ENCODE data around the gene SUFU. TPM values are rescaled to one million over a fixed set of nuclear protein-coding genes. Genes with fewer than 3 reads are reported as not detected.
A peak's percentile ranks its signal among the peaks of the same experiment; 100 is the strongest.

The SUFU gene
- total RNA-seq, 1 experiment from 2014 or later = 13.1 TPM

DNA sequence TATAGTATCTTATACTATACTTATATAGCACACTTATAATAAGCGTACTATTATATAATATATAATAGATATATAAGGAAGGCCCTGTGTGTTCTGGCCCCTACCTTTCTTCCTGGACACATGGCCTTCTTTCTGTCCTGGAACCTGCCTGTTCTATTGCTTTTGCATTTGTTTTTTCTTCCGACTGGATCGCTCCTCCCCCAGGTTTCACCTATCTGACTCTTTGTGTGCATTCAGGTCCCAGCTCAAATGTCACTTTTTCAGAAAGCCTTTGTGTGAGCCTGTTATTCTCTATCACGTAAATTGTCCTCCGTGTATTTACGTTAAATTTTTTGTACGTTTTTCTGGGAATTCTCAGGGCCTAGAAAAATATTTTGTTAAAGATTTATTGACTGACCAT is 137.6 kb downstream of the SUFU start (continued):
- TF ChIP-seq ATF2 (CRISPR knock-in tag; IDR thresholded peaks at IDR 0.05; ENCODE audit: borderline replicate concordance, low read depth) (no peak), TCF7 (CRISPR knock-in tag; IDR thresholded peaks at IDR 0.05; ENCODE audit: low read depth) (no peak), OVOL2 (CRISPR knock-in tag; IDR thresholded peaks at IDR 0.05; ENCODE audit: borderline replicate concordance) (no peak), RELA (CRISPR knock-in tag; IDR thresholded peaks at IDR 0.05; ENCODE audit: borderline replicate concordance) (no peak), ZNF317 (CRISPR knock-in tag; IDR thresholded peaks at IDR 0.05; ENCODE audit: borderline replicate concordance, low read depth) (no peak), ZNF232 (CRISPR knock-in tag; IDR thresholded peaks at IDR 0.05) (no peak)
- TF ChIP-seq, protein P1, sequence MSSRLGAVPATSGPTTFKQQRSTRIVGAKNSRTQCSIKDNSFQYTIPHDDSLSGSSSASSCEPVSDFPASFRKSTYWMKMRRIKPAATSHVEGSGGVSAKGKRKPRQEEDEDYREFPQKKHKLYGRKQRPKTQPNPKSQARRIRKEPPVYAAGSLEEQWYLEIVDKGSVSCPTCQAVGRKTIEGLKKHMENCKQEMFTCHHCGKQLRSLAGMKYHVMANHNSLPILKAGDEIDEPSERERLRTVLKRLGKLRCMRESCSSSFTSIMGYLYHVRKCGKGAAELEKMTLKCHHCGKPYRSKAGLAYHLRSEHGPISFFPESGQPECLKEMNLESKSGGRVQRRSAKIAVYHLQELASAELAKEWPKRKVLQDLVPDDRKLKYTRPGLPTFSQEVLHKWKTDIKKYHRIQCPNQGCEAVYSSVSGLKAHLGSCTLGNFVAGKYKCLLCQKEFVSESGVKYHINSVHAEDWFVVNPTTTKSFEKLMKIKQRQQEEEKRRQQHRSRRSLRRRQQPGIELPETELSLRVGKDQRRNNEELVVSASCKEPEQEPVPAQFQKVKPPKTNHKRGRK (CRISPR knock-in tag; IDR thresholded peaks at IDR 0.05; ENCODE audit: borderline replicate concordance) = no peak

DNA sequence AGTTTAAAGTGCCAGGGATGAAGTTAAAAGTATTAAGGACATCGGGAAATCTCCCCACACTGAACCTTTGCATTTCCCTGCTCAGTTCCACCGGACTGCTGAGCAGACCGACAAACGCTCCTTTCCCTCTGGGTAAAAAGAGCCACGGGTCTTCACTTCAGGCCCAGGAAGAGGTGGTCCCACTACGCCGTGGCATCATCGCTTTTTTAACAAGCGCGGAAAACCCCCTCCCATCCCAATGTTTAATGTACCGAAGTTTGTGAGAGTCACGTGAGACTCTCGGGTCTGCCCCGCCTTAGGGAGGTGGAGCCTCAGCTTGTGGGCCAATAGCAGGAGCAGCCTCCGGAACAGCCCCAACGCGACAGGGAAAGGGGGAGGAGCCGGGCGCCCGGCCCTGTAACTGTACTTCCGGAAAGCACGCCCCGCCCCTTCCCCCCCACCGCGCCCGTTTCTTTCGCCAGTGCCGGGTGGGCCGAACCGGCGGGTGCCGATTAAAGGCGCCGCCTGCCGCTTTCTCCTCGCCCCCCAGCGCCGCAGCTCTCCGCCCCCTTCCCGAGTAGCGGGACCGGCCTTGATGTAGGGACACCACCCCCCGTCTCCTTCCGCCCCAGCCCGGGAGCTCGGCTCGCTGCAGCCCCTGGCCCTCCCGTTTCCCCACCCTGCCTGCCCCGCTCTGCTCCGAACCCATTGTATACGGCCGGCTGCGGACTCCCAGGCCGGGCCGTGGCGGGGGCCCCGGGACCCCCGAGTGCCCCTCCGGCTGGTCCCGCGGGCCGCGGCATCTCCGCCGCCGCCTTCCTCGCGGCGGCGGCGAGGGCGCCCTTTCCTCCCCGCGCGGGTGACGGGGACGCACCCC is 138.3 kb downstream of the SUFU start:
- H3K27me3 Mint-ChIP-seq (ENCODE audit: low read depth) = peaks cover 4% of the 10 kb centered on the region; the same call in 1 of the 2 replicates
- DNase-seq (ENCODE audit: low spot score) (peak; percentile 99), ATAC-seq (peak; percentile 86)
- no peaks in the 10 kb centered on the region for H3K9me3 Mint-ChIP-seq
- peak overlapping the region; percentile 99 for H3K27ac Mint-ChIP-seq
- H3K36me3 Mint-ChIP-seq = no peaks in the 10 kb centered on the region
- peak overlapping the region; percentile 85 for H3K4me3 Mint-ChIP-seq
- ChIA-PET POLR2A (interaction anchor here (0.5 to 1.9 kb wide), 10 partner anchors 10 to 230 kb away, joined by 3 to 17 read pairs (median 6); partner anchors contain the start of genes ACTR1A, ARL3, SFXN2 and WBP1L), CTCF (interaction anchor here (0.7 to 2.4 kb wide), 10 partner anchors 12 to 1601 kb away, joined by 3 to 11 read pairs (median 4); no protein-coding TSS in a partner anchor)
- peaks cover 21% of the 10 kb centered on the region for H3K4me1 Mint-ChIP-seq
- no peak for TF ChIP-seq CREM (CRISPR knock-in tag; IDR thresholded peaks at IDR 0.05)
- TF ChIP-seq, protein P2, sequence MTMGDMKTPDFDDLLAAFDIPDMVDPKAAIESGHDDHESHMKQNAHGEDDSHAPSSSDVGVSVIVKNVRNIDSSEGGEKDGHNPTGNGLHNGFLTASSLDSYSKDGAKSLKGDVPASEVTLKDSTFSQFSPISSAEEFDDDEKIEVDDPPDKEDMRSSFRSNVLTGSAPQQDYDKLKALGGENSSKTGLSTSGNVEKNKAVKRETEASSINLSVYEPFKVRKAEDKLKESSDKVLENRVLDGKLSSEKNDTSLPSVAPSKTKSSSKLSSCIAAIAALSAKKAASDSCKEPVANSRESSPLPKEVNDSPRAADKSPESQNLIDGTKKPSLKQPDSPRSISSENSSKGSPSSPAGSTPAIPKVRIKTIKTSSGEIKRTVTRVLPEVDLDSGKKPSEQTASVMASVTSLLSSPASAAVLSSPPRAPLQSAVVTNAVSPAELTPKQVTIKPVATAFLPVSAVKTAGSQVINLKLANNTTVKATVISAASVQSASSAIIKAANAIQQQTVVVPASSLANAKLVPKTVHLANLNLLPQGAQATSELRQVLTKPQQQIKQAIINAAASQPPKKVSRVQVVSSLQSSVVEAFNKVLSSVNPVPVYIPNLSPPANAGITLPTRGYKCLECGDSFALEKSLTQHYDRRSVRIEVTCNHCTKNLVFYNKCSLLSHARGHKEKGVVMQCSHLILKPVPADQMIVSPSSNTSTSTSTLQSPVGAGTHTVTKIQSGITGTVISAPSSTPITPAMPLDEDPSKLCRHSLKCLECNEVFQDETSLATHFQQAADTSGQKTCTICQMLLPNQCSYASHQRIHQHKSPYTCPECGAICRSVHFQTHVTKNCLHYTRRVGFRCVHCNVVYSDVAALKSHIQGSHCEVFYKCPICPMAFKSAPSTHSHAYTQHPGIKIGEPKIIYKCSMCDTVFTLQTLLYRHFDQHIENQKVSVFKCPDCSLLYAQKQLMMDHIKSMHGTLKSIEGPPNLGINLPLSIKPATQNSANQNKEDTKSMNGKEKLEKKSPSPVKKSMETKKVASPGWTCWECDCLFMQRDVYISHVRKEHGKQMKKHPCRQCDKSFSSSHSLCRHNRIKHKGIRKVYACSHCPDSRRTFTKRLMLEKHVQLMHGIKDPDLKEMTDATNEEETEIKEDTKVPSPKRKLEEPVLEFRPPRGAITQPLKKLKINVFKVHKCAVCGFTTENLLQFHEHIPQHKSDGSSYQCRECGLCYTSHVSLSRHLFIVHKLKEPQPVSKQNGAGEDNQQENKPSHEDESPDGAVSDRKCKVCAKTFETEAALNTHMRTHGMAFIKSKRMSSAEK (CRISPR knock-in tag; IDR thresholded peaks at IDR 0.05; ENCODE audit: borderline replicate concordance) = no peak
- peak; percentile 25; the same call in 1 of the 2 replicates for TF ChIP-seq NFYB (CRISPR knock-in tag; conservative IDR thresholded peaks at IDR 0.05; ENCODE audit: low read depth)
- TF ChIP-seq ZNF232 (CRISPR knock-in tag; IDR thresholded peaks at IDR 0.05) = 0 out of 2 replicates have a peak, but pooled peaks have one; percentile 81
- no peak for TF ChIP-seq ZNF263 (CRISPR knock-in tag; IDR thresholded peaks at IDR 0.05; ENCODE audit: low read depth)
- peak; percentile 94 for TF ChIP-seq SP1 (CRISPR knock-in tag; conservative IDR thresholded peaks at IDR 0.05)
- TF ChIP-seq, protein P3, sequence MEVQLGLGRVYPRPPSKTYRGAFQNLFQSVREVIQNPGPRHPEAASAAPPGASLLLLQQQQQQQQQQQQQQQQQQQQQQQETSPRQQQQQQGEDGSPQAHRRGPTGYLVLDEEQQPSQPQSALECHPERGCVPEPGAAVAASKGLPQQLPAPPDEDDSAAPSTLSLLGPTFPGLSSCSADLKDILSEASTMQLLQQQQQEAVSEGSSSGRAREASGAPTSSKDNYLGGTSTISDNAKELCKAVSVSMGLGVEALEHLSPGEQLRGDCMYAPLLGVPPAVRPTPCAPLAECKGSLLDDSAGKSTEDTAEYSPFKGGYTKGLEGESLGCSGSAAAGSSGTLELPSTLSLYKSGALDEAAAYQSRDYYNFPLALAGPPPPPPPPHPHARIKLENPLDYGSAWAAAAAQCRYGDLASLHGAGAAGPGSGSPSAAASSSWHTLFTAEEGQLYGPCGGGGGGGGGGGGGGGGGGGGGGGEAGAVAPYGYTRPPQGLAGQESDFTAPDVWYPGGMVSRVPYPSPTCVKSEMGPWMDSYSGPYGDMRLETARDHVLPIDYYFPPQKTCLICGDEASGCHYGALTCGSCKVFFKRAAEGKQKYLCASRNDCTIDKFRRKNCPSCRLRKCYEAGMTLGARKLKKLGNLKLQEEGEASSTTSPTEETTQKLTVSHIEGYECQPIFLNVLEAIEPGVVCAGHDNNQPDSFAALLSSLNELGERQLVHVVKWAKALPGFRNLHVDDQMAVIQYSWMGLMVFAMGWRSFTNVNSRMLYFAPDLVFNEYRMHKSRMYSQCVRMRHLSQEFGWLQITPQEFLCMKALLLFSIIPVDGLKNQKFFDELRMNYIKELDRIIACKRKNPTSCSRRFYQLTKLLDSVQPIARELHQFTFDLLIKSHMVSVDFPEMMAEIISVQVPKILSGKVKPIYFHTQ (CRISPR knock-in tag; IDR thresholded peaks at IDR 0.05) = no peak
- TF ChIP-seq, protein P4, sequence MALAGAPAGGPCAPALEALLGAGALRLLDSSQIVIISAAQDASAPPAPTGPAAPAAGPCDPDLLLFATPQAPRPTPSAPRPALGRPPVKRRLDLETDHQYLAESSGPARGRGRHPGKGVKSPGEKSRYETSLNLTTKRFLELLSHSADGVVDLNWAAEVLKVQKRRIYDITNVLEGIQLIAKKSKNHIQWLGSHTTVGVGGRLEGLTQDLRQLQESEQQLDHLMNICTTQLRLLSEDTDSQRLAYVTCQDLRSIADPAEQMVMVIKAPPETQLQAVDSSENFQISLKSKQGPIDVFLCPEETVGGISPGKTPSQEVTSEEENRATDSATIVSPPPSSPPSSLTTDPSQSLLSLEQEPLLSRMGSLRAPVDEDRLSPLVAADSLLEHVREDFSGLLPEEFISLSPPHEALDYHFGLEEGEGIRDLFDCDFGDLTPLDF (CRISPR knock-in tag; IDR thresholded peaks at IDR 0.05) = no peak
- TF ChIP-seq ZNF423 (CRISPR knock-in tag; IDR thresholded peaks at IDR 0.05) = no peak
- TF ChIP-seq GABPB1 (CRISPR knock-in tag; IDR thresholded peaks at IDR 0.05) = peak; percentile 30; the same call in 1 of the 2 replicates
- no peak for TF ChIP-seq ETV6 (CRISPR knock-in tag; IDR thresholded peaks at IDR 0.05)
- no peak for TF ChIP-seq TEAD1 (CRISPR knock-in tag; IDR thresholded peaks at IDR 0.05)
- TF ChIP-seq, protein P5, sequence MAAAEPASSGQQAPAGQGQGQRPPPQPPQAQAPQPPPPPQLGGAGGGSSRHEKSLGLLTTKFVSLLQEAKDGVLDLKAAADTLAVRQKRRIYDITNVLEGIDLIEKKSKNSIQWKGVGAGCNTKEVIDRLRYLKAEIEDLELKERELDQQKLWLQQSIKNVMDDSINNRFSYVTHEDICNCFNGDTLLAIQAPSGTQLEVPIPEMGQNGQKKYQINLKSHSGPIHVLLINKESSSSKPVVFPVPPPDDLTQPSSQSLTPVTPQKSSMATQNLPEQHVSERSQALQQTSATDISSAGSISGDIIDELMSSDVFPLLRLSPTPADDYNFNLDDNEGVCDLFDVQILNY (CRISPR knock-in tag; IDR thresholded peaks at IDR 0.05) = 0 out of 2 replicates have a peak, but pooled peaks have one; percentile 27
- peak; percentile 49; the same call in 1 of the 2 replicates for TF ChIP-seq FOXP1 (CRISPR knock-in tag; IDR thresholded peaks at IDR 0.05; ENCODE audit: borderline replicate concordance)
- TF ChIP-seq, protein P6, sequence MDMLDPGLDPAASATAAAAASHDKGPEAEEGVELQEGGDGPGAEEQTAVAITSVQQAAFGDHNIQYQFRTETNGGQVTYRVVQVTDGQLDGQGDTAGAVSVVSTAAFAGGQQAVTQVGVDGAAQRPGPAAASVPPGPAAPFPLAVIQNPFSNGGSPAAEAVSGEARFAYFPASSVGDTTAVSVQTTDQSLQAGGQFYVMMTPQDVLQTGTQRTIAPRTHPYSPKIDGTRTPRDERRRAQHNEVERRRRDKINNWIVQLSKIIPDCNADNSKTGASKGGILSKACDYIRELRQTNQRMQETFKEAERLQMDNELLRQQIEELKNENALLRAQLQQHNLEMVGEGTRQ (CRISPR knock-in tag; IDR thresholded peaks at IDR 0.05) = peak; percentile 93
